SK-N-SH treated with all-trans-retinoic acid at 6 μM for 48 hours (cell line): ENCODE measurements around the gene SAMMSON.

Experiments
- ATAC-seq: fragments of 200-7000 bp; cut with Tn5 transposase; 3 replicates; pipeline ENCODE4 v1.9.1; 2020; ENCODE audit warnings: mild to moderate bottlenecking, moderate library complexity
- ARNTL ChIP-seq: fragments of 450-650 bp; formaldehyde crosslinking; IDR thresholded peaks from 2 replicates; pipeline ENCODE4 v1.5.0; 2020; ENCODE audit warnings: low read depth, mild to moderate bottlenecking, moderate library complexity, borderline replicate concordance
- BACH2 ChIP-seq: fragments of 250-450 bp; sonication (Bioruptor Pico); IDR thresholded peaks from 2 replicates; pipeline ENCODE4 v1.9.0; 2021; ENCODE audit warnings: mild to moderate bottlenecking, borderline replicate concordance
- CSDC2 ChIP-seq: fragments of 250-450 bp; sonication (Bioruptor Pico); IDR thresholded peaks from 2 replicates; pipeline ENCODE4 v1.5.0; 2020; ENCODE audit warnings: mild to moderate bottlenecking, moderate library complexity
- ESRRG ChIP-seq: fragments of 250-450 bp; sonication (Bioruptor Pico); IDR thresholded peaks from 2 replicates; pipeline ENCODE4 v1.6.1; 2021; ENCODE audit warnings: mild to moderate bottlenecking
- GLIS3 ChIP-seq: fragments of 250-450 bp; sonication (Bioruptor Pico); IDR thresholded peaks from 2 replicates; pipeline ENCODE4 v1.5.0; 2020; ENCODE audit warnings: mild to moderate bottlenecking, moderate library complexity
- ISL1 ChIP-seq: fragments of 250-450 bp; sonication (Bioruptor Pico); IDR thresholded peaks from 2 replicates; pipeline ENCODE4 v2.1.2; 2022; ENCODE audit warnings: mild to moderate bottlenecking, moderate library complexity
- PPARA ChIP-seq: fragments of 250-450 bp; sonication (Bioruptor Pico); IDR thresholded peaks from 2 replicates; pipeline ENCODE4 v1.5.0; 2020; ENCODE audit warnings: mild to moderate bottlenecking, borderline replicate concordance
- RARB ChIP-seq: fragments of 250-450 bp; sonication (Bioruptor Pico); IDR thresholded peaks from 2 replicates; pipeline ENCODE4 v1.8.0; 2021; ENCODE audit warnings: mild to moderate bottlenecking, moderate library complexity
- SNAI2 ChIP-seq: fragments of 250-450 bp; sonication (Bioruptor Pico); IDR thresholded peaks from 2 replicates; pipeline ENCODE4 v1.5.0; 2020; ENCODE audit warnings: mild to moderate bottlenecking, moderate library complexity
- TCF4 ChIP-seq: fragments of 250-450 bp; sonication (Bioruptor Pico); IDR thresholded peaks from 2 replicates; pipeline ENCODE4 v1.8.0; 2021; ENCODE audit warnings: mild to moderate bottlenecking, moderate library complexity, borderline replicate concordance
- TOX ChIP-seq: fragments of 250-450 bp; sonication (Bioruptor Pico); IDR thresholded peaks from 2 replicates; pipeline ENCODE4 v1.8.0; 2021; ENCODE audit warnings: mild to moderate bottlenecking, moderate library complexity, borderline replicate concordance
- ZFP3 ChIP-seq: fragments of 250-450 bp; sonication (Bioruptor Pico); IDR thresholded peaks from 2 replicates; pipeline ENCODE4 v1.5.0; 2020; ENCODE audit warnings: mild to moderate bottlenecking, moderate library complexity
- ZFP30 ChIP-seq: fragments of 450-650 bp; formaldehyde crosslinking; IDR thresholded peaks from 2 replicates; pipeline ENCODE4 v1.5.0; 2022; ENCODE audit warnings: mild to moderate bottlenecking, moderate library complexity
- ZNF565 ChIP-seq: fragments of 450-650 bp; formaldehyde crosslinking; conservative IDR thresholded peaks from 2 replicates; pipeline ENCODE4 v1.5.0; 2020; ENCODE audit warnings: low read depth, mild to moderate bottlenecking, moderate library complexity
- ZNF70 ChIP-seq: fragments of 450-650 bp; formaldehyde crosslinking; IDR thresholded peaks from 2 replicates; pipeline ENCODE4 v1.5.0; 2020; ENCODE audit warnings: mild to moderate bottlenecking, moderate library complexity
- ZNF8 ChIP-seq: fragments of 450-650 bp; formaldehyde crosslinking; IDR thresholded peaks from 2 replicates; pipeline ENCODE4 v1.5.0; 2020; ENCODE audit warnings: mild to moderate bottlenecking, moderate library complexity
- TF ChIP-seq, protein P1 (sequence below): fragments of 250-450 bp; sonication (Bioruptor Pico); IDR thresholded peaks from 2 replicates; pipeline ENCODE4 v1.5.1; 2021; ENCODE audit warnings: mild to moderate bottlenecking, moderate library complexity
- TF ChIP-seq, protein P2 (sequence below): fragments of 250-450 bp; sonication (Bioruptor Pico); IDR thresholded peaks from 2 replicates; pipeline ENCODE4 v1.5.1; 2020; ENCODE audit warnings: low read depth, mild to moderate bottlenecking, moderate library complexity
- TF ChIP-seq, protein P3 (sequence below): fragments of 250-450 bp; sonication (Bioruptor Pico); IDR thresholded peaks from 2 replicates; pipeline ENCODE4 v1.8.0; 2020; ENCODE audit warnings: mild to moderate bottlenecking, moderate library complexity, borderline replicate concordance
- TF ChIP-seq, protein P4 (sequence below): fragments of 250-450 bp; sonication (Bioruptor Pico); IDR thresholded peaks from 2 replicates; pipeline ENCODE4 v1.5.0; 2020; ENCODE audit warnings: mild to moderate bottlenecking, moderate library complexity
- TF ChIP-seq, protein P5 (sequence below): fragments of 250-450 bp; sonication (Bioruptor Pico); IDR thresholded peaks from 2 replicates; pipeline ENCODE4 v1.8.0; 2021; ENCODE audit warnings: low read depth, mild to moderate bottlenecking, moderate library complexity, borderline replicate concordance

The SAMMSON gene

DNA sequence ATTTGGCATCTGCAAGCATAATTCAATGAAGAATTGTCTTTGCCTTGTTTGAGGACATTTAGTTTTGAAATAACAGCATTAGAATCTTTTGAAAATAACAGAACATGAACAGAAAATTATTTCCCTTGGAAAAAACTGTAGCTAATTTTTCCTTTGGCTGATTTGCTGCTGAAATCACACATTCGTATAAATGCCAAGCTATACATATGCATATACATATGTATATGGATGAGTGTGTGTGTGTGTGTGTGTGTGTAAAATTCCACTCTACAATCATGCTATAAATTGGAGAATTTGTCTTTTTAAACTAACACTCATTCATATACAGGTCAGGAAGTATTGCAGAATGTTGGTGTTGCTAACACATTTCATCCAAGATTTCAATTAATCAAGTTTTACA lies 57.9 kb downstream of the SAMMSON start:
- TF ChIP-seq, protein P1, sequence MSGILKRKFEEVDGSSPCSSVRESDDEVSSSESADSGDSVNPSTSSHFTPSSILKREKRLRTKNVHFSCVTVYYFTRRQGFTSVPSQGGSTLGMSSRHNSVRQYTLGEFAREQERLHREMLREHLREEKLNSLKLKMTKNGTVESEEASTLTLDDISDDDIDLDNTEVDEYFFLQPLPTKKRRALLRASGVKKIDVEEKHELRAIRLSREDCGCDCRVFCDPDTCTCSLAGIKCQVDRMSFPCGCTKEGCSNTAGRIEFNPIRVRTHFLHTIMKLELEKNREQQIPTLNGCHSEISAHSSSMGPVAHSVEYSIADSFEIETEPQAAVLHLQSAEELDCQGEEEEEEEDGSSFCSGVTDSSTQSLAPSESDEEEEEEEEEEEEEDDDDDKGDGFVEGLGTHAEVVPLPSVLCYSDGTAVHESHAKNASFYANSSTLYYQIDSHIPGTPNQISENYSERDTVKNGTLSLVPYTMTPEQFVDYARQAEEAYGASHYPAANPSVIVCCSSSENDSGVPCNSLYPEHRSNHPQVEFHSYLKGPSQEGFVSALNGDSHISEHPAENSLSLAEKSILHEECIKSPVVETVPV (CRISPR knock-in tag), result no peak
- TF ChIP-seq TOX (CRISPR knock-in tag) (no peak), ARNTL (CRISPR knock-in tag) (no peak), ISL1 (no peak), ZFP3 (no peak), GLIS3 (CRISPR knock-in tag) (no peak), SNAI2 (CRISPR knock-in tag) (no peak), ESRRG (CRISPR knock-in tag) (no peak), ZNF70 (CRISPR knock-in tag) (no peak), ZNF565 (CRISPR knock-in tag) (no peak), ZFP30 (CRISPR knock-in tag) (no peak), BACH2 (CRISPR knock-in tag) (no peak), PPARA (CRISPR knock-in tag) (no peak), ZNF8 (no peak)
- TF ChIP-seq, protein P2, sequence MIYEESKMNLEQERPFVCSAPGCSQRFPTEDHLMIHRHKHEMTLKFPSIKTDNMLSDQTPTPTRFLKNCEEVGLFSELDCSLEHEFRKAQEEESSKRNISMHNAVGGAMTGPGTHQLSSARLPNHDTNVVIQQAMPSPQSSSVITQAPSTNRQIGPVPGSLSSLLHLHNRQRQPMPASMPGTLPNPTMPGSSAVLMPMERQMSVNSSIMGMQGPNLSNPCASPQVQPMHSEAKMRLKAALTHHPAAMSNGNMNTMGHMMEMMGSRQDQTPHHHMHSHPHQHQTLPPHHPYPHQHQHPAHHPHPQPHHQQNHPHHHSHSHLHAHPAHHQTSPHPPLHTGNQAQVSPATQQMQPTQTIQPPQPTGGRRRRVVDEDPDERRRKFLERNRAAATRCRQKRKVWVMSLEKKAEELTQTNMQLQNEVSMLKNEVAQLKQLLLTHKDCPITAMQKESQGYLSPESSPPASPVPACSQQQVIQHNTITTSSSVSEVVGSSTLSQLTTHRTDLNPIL (CRISPR knock-in tag), result no peak
- TF ChIP-seq, protein P3, sequence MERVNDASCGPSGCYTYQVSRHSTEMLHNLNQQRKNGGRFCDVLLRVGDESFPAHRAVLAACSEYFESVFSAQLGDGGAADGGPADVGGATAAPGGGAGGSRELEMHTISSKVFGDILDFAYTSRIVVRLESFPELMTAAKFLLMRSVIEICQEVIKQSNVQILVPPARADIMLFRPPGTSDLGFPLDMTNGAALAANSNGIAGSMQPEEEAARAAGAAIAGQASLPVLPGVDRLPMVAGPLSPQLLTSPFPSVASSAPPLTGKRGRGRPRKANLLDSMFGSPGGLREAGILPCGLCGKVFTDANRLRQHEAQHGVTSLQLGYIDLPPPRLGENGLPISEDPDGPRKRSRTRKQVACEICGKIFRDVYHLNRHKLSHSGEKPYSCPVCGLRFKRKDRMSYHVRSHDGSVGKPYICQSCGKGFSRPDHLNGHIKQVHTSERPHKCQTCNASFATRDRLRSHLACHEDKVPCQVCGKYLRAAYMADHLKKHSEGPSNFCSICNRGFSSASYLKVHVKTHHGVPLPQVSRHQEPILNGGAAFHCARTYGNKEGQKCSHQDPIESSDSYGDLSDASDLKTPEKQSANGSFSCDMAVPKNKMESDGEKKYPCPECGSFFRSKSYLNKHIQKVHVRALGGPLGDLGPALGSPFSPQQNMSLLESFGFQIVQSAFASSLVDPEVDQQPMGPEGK, result no peak
- TF ChIP-seq, protein P4, sequence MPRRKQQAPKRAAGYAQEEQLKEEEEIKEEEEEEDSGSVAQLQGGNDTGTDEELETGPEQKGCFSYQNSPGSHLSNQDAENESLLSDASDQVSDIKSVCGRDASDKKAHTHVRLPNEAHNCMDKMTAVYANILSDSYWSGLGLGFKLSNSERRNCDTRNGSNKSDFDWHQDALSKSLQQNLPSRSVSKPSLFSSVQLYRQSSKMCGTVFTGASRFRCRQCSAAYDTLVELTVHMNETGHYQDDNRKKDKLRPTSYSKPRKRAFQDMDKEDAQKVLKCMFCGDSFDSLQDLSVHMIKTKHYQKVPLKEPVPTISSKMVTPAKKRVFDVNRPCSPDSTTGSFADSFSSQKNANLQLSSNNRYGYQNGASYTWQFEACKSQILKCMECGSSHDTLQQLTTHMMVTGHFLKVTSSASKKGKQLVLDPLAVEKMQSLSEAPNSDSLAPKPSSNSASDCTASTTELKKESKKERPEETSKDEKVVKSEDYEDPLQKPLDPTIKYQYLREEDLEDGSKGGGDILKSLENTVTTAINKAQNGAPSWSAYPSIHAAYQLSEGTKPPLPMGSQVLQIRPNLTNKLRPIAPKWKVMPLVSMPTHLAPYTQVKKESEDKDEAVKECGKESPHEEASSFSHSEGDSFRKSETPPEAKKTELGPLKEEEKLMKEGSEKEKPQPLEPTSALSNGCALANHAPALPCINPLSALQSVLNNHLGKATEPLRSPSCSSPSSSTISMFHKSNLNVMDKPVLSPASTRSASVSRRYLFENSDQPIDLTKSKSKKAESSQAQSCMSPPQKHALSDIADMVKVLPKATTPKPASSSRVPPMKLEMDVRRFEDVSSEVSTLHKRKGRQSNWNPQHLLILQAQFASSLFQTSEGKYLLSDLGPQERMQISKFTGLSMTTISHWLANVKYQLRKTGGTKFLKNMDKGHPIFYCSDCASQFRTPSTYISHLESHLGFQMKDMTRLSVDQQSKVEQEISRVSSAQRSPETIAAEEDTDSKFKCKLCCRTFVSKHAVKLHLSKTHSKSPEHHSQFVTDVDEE, result no peak
- no peak for ATAC-seq

DNA sequence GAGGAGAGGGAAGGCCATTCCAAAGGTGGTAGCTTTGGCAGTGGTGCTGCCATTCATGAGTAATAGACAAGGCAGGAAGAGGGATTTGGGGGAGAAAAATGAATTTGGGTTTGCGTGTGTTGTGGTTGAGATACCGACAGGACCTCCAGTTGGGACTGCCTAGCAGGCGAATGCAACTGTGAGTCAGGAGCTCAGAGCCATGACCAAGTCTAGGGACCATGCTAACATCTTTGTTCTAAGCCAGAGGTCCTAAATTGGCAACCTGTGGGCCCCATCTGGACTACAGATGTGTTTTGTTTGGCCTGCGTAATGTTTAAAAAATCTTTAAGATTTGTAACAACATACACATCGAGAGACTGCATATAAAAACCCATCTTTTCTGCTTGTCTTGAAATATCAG lies 61.6 kb downstream of the SAMMSON start:
- no peak for TF ChIP-seq ZNF565 (CRISPR knock-in tag)
- no peak for TF ChIP-seq ESRRG (CRISPR knock-in tag)
- no peak for TF ChIP-seq ZNF70 (CRISPR knock-in tag)
- TF ChIP-seq, protein P5, sequence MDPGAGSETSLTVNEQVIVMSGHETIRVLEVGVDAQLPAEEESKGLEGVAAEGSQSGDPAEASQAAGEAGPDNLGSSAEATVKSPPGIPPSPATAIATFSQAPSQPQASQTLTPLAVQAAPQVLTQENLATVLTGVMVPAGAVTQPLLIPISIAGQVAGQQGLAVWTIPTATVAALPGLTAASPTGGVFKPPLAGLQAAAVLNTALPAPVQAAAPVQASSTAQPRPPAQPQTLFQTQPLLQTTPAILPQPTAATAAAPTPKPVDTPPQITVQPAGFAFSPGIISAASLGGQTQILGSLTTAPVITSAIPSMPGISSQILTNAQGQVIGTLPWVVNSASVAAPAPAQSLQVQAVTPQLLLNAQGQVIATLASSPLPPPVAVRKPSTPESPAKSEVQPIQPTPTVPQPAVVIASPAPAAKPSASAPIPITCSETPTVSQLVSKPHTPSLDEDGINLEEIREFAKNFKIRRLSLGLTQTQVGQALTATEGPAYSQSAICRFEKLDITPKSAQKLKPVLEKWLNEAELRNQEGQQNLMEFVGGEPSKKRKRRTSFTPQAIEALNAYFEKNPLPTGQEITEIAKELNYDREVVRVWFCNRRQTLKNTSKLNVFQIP, result no peak
- TF ChIP-seq SNAI2 (CRISPR knock-in tag), result no peak
- TF ChIP-seq TCF4, result no peak
- no peak for TF ChIP-seq CSDC2 (CRISPR knock-in tag)
- no peak for TF ChIP-seq ZNF8
- TF ChIP-seq ZFP30 (CRISPR knock-in tag), result no peak
- TF ChIP-seq, protein P2 (CRISPR knock-in tag), result no peak
- TF ChIP-seq BACH2 (CRISPR knock-in tag), result no peak
- no peak for TF ChIP-seq ZFP3
- TF ChIP-seq RARB (CRISPR knock-in tag), result no peak
- TF ChIP-seq, protein P3, result no peak
- no peak for TF ChIP-seq PPARA (CRISPR knock-in tag)
- ATAC-seq, result no peak
